Measurements from ENCODE around the gene GTPBP1.
A peak's percentile ranks its signal among the peaks of the same experiment; 100 is the strongest.

The GTPBP1 gene

DNA sequence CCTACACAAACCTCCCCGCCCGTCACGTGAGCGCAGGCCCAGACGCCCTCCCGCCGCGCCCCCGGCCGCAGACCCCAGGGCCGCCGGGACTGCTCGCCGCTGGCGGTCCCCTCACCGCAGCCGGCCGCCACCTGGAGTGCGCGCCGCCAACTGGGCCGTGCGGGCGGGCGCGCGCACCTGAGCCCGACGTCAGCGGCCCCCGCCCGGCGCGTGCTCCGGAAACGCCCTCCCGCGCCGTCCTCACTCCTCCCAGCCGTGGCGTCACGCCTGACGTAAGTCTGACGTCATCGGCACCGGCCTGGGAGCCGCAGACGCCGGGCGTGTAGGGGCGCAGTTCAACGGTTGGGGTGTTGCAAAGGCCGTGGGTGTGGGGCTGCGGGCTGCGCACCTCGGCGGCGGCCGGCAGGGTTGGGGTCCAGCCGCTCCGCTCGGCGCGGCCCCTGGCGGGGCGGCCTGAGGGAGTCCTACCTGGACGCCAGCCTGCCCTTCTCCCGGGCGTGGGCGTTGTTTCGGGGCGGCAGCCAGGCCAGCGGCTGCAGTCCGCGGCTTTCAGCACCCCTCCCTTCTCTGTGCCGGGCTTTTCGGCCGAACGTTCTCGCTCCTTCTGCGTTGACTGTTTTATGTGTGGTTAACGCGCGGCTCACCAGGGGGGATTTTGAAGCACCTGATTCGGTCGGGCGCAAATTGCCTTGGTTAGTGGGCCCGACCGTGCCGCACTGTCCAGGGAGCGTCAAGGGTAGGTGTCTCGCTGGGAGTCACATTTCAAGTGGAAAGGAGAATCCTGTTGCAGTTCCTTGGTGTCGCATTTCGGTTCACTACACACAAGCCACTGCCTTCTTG, 4.7 kb upstream of the GTPBP1 start, which contains the start of gene JOSD1:
Gene JOSD1 (minus strand): TSS at position 155 of the 840 bp plus-strand sequence. CDS start 956 bp downstream, outside the sequence.
- DNase-seq (ENCODE audit: low read depth in 3 of 3): peak; percentile 94 to 97 (median 95)

DNA sequence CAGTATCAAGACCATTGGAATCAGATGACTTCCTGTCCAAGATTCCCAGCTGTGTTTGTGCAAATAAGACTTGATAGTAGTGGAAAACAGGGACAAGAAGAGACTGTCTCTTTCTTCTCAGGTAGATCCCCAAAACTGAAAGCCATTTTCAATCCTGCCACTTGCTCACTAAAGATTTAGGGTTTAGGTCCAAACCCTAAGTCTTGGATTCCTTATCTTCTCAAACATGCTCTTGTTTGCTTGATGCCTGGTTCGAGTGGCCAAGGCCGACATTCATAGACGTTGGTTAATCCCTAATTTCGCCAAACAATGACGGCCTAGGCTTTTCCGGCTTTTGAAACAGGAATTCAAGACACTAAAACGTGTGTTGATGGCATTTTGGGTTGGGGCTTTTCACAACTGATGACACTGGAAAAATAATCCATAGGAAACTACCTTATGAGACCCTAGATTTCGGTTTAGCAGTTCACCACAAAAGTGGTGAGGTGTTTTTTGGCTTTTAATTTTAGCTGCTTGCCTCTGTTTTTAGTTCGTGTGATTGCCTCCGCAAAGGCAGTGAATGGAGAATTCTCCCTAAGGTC, 1.0 kb upstream of the GTPBP1 start:
- no peak for DNase-seq (ENCODE audit: low read depth in 3 of 3)

DNA sequence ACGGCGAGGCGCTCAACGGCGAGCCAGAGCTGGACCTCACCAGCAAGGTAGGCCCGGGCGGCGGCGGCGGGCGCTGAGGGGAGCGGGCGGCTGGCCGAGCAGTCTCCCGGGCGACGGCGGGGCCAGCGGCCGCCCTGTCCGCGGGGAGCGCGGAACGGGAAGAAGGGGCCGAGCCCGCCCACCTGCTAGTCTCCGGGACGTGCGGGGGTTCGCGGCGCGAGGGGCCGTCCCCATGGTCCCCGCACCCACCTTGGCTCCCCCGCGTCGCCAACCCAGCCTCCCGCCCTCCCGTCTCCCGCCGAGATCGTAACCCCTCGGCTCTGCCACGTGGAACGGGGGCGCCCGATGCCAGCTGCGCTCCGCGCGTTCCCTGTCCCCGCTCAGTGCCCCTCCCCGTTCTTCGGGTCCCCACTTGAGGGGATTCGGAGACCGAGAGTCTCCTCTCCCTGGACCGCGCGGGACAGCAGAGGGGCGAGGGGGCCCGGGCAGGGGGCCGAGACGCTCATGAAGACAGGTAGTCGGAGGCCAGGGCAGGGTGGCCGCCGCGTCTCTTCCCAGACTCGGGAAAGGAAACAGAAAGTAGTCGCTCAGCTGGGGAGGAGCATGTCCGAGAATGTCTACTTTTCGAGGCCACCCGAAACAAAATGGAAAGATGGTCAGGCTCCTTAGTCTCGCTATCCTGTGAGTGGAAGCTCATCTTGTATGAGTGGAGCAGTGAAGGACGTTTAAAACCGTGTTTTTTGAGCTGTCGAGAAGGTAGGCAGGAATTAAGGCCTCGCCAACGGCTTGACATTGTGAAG, 557 bp downstream of the GTPBP1 start:
- peak; percentile 19 to 36 (median 21) for DNase-seq (ENCODE audit: low read depth in 3 of 3)

DNA sequence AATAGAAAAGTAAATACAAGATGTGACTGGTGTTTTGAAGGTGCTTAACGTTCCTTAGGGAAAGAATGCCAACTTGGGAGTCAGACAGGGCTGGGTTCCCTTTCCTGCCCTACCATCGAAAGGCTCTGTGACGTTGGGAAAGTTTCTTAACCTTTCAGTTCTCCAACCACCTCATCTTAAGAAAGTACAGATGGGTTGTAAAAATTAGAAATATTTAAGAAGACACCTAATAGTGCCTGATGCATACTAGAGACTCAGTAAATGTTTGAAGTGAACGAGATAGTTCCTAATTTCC, 1.1 kb downstream of the GTPBP1 start:
- no peak for DNase-seq (ENCODE audit: low read depth in 3 of 3)

DNA sequence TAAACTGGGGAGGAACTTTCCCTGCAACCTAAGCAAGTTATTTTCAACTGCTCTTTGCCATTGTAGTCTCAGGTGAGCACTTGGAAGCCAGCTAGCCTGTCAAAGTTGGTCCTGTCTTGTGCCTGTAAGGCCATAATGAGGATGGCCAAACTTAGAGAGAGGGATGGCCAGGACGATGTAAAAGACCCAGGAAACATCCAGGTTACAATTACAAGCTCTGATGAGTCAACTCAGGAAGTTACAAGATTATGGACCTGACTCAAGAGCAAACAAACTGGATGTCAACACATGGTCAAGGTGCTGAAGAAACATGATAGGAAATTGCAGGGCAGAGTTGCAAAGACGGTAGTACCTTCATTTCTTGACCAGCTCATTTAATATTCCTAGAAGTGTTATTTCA, 1.6 kb downstream of the GTPBP1 start:
- DNase-seq (ENCODE audit: low read depth in 3 of 3): no peak

DNA sequence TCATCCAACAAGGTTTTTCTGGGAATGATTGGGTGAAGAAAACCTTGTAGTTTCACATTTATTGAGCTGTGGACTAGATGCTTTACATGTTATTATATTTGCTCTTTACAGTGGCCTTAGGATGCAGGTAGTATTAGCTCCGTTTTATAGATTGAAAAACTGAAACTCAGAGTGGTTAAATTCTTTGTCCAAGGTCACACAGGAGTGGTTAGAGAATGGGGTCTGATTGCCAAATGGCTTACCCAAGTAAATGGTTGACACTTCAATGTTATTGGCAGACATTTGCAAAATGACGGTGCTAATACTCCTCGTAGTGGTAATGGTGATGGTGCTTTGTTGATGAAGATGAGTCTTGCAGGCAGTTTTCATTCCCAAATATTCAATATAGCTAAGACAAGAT, 2.2 kb downstream of the GTPBP1 start:
- no peak for DNase-seq (ENCODE audit: low read depth in 3 of 3)

DNA sequence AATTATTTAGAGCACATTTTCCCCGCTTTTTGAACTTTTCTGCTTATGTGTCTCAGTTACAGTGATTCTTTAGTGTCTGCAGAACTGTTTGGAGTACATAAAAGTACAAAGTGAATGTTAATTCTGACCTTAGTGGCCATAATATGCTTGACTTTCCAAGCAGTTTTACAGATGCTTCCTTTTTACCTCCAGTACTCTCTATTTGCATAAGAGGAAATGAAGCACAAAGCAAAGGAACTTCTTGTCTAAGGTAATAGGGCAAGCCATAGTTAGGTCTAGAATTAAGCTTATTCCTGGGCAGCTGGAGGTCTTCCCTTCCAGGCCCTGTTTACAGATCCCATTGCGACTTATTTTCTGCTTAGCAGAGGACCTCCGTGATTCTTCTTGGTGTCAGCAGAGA, 3.6 kb downstream of the GTPBP1 start:
- no peak for DNase-seq (ENCODE audit: low read depth in 3 of 3)

DNA sequence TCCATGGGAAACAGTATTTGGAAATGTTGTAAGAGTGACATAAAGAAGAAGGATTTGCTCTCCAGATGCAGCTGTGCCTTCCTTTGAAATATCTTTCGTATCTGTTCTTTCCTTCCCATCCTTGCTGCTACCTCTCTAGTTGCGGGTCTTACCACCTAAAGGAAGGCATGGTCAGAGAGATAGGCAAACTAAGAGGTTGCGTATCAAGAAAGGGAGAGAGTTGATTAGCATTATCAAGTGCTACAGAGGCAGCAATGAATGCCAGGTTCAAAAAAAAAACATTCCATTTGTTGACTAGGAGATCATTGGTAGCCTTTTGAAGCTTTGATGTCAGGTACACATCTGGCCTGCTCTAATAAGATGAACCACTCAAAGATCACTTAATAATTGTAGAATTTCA, 4.6 kb downstream of the GTPBP1 start:
- no peak for DNase-seq (ENCODE audit: low read depth in 3 of 3)

DNA sequence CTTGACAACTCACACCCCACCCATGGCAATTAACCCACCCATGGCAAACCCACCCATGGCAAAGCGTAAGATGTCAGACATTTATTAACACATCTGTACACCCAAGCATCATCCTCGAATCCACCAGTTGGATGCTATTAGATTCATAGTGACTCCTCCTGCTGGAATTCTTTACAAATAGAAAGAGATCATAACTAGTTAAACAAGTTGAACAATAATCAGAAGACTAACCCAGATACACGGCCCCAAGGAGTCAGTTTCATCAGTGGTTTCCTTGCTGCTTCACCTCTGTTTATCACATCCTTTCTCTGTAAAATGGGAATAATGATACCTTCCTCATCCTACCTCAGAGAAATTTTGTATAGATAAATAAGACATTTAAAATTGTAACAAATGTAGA, 5.1 kb downstream of the GTPBP1 start:
- no peak for DNase-seq (ENCODE audit: low read depth in 3 of 3)

DNA sequence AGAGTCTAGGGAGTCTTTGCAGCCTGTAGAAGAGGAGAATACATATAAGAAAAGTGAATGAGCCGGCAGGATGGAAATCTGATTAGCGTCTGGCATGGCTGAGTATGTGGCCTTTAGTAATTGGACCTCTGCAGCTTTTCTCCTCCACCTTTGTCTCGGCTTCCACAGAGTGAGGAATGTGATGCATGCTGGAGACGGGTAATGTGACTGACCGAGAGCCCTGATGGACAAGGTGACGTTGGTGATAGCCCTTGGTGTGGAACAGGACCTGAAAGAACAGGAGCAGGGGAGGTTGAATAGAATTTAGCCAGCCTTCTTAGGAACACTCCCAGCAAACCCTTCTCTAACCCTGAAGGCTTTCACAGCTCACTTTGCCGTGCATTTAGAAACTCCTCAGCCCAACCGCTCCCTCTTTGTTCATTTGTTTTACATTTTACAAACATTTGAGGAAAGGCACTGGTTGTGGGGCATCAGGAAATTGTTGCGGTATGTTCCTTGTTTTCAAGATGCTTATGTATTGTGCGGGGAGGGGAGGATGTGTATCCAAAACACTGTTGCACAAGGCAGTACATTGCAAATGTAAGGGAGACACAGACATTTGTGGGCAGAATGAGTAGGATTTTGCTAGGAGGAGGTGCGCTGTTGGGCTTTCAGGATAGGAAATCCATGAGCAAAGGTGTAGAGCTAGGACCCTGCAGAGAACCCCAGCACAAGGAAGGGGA, 6.9 kb downstream of the GTPBP1 start:
- no peak for DNase-seq (ENCODE audit: low read depth in 3 of 3)

DNA sequence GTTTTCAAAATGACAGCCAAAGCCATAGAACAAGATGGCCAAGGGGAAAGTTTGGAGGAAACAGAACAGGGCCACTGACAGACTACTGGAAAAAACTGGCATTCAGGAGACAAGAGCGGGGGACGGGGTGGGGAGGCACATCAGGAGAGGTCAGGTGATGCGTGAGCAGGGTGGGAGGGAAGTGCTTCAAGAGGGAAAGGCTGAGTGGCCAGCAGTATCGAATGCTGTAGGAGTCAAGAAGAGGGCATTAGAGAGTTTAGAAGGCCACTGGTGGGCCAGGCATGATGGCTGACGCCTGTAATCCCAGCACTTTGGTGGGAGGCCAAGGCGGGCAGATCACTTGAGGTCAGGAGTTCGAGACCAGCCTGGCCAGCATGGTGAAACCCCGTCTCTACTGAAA, 8.2 kb downstream of the GTPBP1 start:
- no peak for DNase-seq (ENCODE audit: low read depth in 3 of 3)

DNA sequence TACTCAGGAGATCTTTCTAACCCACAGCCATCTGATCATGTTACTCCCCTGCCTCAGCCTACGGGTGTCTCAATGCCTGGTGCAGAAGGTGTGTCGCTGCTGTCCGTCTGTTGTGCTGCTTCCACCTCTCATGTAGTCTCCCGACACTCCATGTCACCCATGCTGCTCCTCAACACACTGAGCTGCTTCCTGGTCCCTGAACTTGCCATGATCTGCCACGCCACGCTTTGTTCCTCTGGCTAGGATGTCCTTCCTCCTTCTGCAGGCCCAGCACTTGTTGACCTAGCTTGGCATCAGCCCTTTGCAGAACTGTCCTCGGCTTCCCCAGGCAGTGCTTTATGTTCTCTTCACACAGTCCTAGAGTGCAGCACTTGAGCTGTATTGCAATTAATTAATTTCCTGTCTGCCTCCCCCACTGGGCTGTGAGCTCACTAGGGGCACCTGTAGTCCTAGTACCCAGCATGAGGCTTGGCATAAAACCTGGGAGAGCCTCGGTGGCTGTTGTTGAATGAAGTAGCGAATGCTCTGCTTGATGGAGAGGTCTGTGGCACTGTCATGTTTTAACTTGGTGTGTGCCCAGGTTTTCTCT, 9.5 kb downstream of the GTPBP1 start:
- DNase-seq (ENCODE audit: low read depth in 3 of 3): no peak

DNA sequence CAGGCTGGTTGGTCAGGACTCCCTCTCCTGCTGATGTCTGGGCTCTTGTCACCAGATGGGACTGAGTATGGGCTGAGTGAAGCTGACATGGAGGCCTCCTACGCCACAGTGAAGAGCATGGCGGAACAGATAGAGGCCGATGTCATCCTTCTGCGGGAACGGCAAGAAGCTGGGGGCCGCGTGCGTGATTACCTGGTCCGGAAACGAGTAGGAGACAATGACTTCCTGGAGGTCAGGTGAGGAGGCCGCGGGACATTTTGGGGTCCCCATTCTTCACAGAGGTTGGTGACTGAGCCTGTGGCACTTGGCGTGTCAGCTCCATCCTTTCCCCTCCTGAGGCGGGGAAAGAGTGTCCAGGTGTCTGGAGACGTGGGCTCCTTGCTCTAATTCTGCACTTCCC, 10.1 kb downstream of the GTPBP1 start:
- DNase-seq (ENCODE audit: low read depth in 3 of 3): no peak

DNA sequence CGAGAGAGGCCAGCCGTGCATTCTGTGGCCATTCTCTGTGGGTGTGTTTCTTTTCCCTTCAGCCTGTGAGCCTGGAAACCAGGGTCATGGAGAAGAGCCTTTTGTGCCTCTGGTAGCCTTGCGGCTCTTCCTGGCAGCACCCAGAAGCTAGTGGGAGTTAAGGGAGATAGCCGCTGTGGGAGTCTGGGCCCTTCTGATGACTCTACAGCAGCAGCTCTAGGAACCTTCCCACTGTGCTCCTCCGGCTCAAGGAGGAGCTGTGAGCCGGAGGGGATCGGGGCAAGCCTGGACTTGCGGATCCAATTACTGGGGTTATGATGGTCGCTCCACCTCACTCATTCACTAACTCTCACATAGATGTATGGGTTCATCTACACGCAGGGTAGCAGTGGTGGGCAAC, 10.5 kb downstream of the GTPBP1 start:
- no peak for DNase-seq (ENCODE audit: low read depth in 3 of 3)

DNA sequence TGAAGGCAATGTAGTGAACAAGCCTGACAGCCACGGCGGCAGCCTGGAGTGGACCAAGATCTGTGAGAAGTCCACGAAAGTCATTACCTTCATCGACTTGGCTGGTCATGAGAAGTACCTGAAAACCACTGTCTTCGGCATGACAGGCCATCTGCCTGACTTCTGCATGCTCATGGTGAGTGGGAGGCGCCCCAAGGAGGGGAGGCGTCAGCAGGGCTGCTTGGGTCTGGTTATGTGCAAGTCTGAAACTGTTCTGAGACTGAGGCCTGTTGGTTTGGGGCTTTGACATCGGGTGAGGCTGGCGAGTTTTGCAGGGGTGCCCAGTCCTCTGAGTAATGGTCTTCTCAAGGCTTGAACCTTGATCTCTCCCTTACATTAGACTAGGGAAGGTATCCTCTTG, 11.1 kb downstream of the GTPBP1 start:
- DNase-seq (ENCODE audit: low read depth in 3 of 3): no peak

DNA sequence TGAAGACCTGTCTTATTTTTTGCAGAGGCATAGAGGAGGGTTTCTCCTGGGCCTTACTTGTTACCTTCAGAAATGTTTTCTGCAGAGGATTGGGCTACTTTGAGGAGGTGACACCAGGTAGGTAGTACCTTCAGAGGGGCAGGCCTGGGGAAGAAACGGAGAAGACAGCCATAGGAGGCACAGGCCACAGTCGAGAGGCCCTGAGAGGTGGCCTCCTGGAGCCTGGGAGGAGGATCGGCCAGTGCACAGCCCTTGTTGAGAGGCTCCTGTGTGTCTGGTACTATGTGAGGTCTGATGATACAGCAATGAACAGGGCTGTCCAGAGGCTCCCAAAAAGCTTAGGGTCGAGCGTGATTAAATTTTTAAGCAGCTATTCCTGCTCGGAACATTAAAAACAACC, 11.5 kb downstream of the GTPBP1 start:
- DNase-seq (ENCODE audit: low read depth in 3 of 3): no peak

DNA sequence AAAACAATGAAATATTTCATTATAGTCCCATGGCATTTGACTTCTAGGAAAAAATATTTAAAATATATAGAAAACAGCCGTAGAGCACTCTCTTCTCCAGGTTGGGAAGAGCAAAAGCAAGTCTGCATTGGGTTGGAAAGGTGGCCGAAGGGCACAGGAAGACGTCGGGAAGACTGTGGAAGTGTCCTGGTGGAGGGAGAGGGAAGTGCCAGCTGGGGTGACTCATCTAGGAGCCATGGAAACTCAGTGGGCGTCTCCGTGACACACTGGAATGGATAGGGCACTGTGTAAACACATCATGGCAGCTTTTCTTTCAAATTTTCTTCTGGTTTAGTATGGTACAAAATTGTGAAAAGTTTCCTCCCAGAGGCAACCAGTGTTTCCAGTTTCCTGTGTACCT, 12.7 kb downstream of the GTPBP1 start:
- no peak for DNase-seq (ENCODE audit: low read depth in 3 of 3)

DNA sequence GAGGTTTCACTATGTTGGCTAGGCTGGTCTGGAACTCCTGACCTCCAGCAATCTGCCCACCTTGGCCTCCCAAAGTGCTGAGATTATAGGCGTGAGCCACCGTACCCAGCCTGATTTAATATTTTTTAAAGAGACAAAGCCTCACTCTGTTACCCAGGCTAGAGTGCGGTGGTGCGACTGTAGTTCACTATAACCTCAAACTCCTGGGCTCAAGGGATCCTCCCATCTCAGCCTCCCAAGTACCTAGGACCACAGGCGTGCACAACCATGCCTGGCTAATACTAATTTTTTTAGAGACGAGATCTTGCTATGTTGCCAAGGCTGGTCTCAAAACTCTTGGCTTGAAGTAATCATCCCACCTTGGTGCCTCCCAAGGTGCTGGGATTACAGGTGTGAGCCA, 13.5 kb downstream of the GTPBP1 start:
- no peak for DNase-seq (ENCODE audit: low read depth in 3 of 3)

DNA sequence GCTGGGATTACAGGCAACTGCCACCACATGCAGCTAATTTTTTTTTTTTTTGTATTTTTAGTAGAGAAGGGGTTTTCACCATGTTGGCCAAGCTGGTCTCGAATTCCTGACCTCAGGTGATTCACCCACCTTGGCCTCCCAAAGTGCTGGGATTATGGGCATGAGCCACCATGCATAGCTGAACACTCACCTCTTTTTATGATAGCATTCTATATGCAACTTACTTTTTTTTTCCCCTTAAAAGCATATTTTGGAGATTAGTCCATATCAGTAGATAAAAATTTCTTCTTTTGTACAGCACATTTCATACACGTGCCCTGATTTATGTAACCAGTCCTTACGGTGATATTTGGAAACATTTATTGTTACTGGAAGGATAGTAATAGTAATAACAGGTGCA, 14.6 kb downstream of the GTPBP1 start:
- DNase-seq (ENCODE audit: low read depth in 3 of 3): no peak

DNA sequence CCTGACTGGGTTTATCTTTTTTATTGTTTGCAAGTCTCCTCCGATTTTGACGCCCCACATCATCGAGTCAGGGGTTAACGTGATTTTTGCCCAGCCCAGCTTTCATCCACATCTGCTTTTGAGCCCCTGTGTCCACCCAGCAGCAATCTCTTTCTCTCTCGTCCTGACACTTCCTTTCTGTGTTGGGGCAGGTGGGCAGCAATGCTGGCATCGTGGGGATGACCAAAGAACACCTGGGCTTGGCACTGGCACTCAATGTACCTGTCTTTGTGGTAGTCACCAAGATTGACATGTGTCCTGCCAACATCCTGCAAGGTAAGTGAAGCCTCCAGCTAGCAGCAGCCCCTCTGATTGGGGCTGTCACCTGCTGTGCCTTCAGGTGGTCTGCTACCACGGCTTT, 15.8 kb downstream of the GTPBP1 start:
- no peak for DNase-seq (ENCODE audit: low read depth in 3 of 3)

DNA sequence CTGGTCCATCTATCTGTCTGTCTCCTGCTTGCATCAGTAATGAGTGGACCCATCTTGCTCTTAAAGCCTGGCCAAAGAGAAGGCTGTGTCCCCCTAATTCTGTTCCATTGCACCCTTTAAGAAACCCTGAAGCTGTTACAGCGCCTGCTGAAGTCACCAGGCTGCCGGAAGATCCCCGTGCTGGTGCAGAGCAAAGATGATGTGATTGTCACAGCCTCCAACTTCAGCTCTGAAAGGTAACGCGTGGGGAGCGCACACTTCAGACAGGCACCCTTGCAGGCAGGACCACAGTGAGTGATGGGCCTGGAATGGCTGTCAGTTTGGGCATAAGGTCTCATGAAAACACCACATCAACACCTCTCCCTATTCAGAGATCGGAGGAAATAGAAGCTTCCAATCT, 18.4 kb downstream of the GTPBP1 start:
- DNase-seq (ENCODE audit: low read depth in 3 of 3): no peak

Measured in stimulated activated CD4-positive, alpha-beta T cell treated with anti-CD3 and anti-CD28 coated beads, TNF-alpha, amount 100 ng/mL, for 4 hours (primary cell).